Kidney epithelial cell (primary cell): ENCODE results near the gene MYO1C. TPM values are rescaled to one million over a fixed set of nuclear protein-coding genes. Genes with fewer than 3 reads are reported as not detected.

Experiments
- DNase-seq: peaks from one replicate; pipeline ENCODE4 v3.0.0-alpha.2; 2010; ENCODE audit warnings: low read depth
- H3K27me3 ChIP-seq: 2 replicates; pipeline ENCODE4 v1.6.0; 2011; ENCODE audit warnings: low read length; ENCODE audit not compliant: control insufficient read depth, insufficient read depth
- H3K36me3 ChIP-seq: 2 replicates; pipeline ENCODE4 v1.5.1; 2011; ENCODE audit warnings: low read length; ENCODE audit not compliant: control insufficient read depth, insufficient read depth
- H3K4me3 ChIP-seq: 2 replicates; pipeline ENCODE4 v1.5.1; 2011; ENCODE audit warnings: low read depth, mild to moderate bottlenecking, control low read depth, low read length
- total RNA-seq: library from RNA; depleted of rRNA; stranded (reverse); fragments of >200 nt; gene quantifications from 2 replicates; pipeline ENCODE4 v1.2.3, GENCODE V29; 2015
- TF ChIP-seq, protein P1 (sequence below): IDR thresholded peaks from 2 replicates; pipeline ENCODE4 v1.5.1; 2011; ENCODE audit warnings: mild to moderate bottlenecking, moderate library complexity, low read length, control low read depth, inconsistent platforms; ENCODE audit not compliant: insufficient read depth, poor library complexity, severe bottlenecking

Gene MYO1C
- total RNA-seq, 1 donor from 2014 or later = 131 TPM

DNA sequence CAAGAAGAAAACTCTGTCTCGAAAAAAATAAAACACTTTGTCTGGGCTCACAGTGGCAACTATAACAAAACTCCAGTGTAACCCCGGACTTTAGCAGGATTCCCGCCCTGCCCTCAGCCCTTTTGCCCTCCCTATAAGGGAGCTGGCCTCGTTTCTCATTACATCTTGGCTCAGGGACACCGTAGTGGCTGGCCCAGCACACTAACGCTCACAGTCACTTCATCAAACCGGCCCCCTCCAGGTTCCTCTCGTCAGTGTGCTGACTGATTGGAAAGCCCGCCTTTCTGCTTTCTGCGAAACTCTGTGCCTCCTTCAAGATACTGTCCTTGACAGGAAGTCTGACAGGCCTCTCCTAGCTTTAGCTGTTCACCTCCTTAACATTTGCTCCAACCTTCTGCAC, 11.2 kb upstream of the MYO1C start:
- Histone ChIP-seq H3K4me3 (no peak overlapping the region), H3K36me3 (no peaks in the 10 kb centered on the region), H3K27me3 (no peaks in the 10 kb centered on the region)
- no peak for DNase-seq
- TF ChIP-seq, protein P1, sequence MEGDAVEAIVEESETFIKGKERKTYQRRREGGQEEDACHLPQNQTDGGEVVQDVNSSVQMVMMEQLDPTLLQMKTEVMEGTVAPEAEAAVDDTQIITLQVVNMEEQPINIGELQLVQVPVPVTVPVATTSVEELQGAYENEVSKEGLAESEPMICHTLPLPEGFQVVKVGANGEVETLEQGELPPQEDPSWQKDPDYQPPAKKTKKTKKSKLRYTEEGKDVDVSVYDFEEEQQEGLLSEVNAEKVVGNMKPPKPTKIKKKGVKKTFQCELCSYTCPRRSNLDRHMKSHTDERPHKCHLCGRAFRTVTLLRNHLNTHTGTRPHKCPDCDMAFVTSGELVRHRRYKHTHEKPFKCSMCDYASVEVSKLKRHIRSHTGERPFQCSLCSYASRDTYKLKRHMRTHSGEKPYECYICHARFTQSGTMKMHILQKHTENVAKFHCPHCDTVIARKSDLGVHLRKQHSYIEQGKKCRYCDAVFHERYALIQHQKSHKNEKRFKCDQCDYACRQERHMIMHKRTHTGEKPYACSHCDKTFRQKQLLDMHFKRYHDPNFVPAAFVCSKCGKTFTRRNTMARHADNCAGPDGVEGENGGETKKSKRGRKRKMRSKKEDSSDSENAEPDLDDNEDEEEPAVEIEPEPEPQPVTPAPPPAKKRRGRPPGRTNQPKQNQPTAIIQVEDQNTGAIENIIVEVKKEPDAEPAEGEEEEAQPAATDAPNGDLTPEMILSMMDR = no peak

DNA sequence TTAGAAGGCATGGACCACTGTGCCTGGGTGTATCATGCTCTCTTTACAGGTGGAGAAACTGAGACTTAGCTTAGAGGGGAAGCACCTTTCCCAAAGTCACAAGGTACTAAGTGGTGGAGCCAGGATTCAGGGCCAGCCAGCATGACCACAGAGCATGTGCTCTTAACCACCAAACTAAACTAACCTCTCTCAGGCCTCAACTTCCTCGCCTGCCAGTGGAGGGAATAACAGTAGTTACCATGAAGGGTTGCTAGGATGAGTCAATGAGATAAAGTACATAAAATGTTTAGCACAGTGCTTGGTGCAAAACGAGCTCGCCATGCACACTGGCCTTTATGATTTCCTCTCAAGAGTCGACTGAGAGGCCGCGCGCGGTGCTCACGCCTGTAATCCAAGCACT, 6.4 kb upstream of the MYO1C start:
- TF ChIP-seq, protein P1 = no peak
- DNase-seq = no peak

DNA sequence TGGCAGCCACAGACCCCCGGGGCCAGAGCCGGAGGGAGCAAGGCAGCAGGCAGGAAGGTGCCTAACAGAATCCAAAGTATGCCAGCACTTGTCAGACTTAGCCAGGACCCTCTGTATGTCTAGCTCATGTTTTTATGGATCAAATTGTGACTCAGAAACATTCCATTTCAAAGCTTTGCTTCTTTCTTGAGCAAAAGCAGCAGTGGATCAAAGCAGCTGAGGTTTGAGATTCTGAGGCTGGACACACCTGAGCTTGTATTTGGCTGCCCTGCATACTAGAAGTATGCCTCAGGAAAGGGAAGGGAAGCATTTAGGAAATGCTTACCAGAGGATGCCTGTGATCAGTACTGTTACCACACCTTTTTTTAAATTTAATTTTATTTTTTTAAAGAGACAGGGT, 5.7 kb upstream of the MYO1C start:
- no peak for DNase-seq
- no peaks in the 10 kb centered on the region for H3K36me3 ChIP-seq
- TF ChIP-seq, protein P1 = no peak

More for the DNA sequence above, 6.4 kb upstream of the MYO1C start:
- H3K4me3 ChIP-seq = no peak overlapping the region
- no peaks in the 10 kb centered on the region for H3K36me3 ChIP-seq
- H3K27me3 ChIP-seq = no peaks in the 10 kb centered on the region

DNA sequence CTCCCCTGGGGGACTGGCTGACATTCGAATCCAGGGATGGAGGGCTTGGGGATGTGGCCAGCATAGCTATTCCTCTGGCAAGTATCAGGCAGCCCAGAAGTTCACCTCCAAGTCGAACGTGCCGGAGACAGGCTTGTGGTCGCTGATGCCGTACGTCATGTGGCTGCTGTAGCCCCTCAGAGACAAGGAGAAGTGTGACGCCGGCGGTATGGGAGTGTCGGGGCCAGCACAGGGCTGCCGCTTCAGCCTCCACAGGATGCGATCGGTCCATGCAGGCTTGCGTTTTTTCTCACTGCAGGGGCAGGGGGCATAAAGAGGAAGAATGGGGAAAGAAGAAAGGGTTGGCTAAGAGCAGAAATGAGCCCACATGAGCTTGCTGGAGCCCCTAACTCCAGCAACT, 5.3 kb upstream of the MYO1C start:
- Histone ChIP-seq H3K4me3 (no peak overlapping the region), H3K36me3 (no peaks in the 10 kb centered on the region), H3K27me3 (no peaks in the 10 kb centered on the region)
- no peak for DNase-seq
- TF ChIP-seq, protein P1 = no peak

More for the DNA sequence above, 5.7 kb upstream of the MYO1C start:
- Histone ChIP-seq H3K27me3 (no peaks in the 10 kb centered on the region), H3K4me3 (no peak overlapping the region)

DNA sequence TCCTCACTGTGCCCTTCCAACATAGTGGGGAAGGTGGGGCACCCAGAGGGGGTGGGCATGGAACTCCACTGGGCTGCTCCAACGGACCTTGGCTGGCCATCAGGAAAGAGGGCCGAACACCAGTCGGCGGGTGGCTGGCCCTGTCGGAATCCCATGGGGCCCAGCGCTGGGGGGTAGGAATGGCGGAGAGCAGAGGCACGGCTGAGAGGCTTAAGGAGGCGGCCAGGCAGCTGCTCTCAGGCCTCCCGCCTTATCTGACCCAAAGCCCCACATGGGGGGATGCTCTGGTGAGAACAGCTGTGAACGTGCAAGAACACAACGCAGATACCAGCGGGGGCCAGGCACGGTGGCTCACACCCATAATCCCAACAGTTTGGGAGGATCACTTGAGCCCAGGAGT, 4.4 kb upstream of the MYO1C start:
- Histone ChIP-seq H3K36me3 (no peaks in the 10 kb centered on the region), H3K27me3 (no peaks in the 10 kb centered on the region), H3K4me3 (no peak overlapping the region)
- TF ChIP-seq, protein P1 = no peak
- DNase-seq = no peak

DNA sequence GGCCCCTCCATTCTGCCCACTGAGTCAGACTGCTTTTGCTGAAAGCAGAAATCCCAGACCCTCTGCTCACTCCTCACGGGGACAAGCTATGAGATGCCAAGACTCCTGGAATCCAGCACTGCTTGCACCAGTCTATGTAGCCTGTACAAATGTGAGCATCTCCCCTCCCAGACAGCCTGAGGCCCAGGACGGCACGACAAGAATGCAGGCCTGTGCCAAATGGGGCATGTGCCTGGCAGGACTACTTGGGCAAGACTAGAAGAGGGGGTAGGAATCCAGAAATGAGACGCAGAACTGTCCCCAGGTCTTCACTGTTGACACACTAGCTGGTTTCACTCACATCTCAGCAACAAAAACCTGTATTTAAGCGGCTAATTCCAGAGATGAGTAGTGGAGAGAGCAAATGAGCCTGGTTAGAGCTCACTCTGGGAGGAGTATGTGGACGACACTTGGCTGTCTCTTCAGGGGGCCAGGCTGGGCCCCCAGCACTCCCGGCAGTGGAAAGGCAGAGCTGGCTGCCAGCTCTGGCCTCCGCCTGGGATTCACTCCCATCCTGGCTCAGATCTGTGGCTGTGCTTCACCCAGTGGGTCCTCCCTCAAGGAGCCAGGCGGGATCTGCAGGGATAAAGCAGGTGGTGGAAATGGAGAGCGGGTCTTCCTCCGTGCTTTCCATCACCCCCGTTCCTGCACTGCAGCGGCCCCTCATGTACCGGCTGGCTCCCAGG, 2.9 kb upstream of the MYO1C start:
- H3K4me3 ChIP-seq = no peak overlapping the region
- no peak for DNase-seq
- TF ChIP-seq, protein P1 = no peak
- H3K27me3 ChIP-seq = no peaks in the 10 kb centered on the region
- H3K36me3 ChIP-seq = no peaks in the 10 kb centered on the region
